Common myeloid progenitor, CD34-positive (primary cell): ENCODE measurements around the gene IKBKE.

Source experiments
- CTCF ChIA-PET: fragments of 350-600 bp; sonication (Branson Sonifier 250); formaldehyde crosslinking; loops from one replicate; lab custom pipeline; 2021; ENCODE audit warnings: antibody characterized with exemption; lab: Charles Lee
- POLR2A ChIA-PET: fragments of 350-600 bp; sonication (Branson Sonifier 250); formaldehyde crosslinking; loops from one replicate; lab custom pipeline; 2021; ENCODE audit warnings: antibody characterized with exemption; lab: Charles Lee
- DNase-seq, 3 donors: peaks; one replicate each; pipeline versions ENCODE4 v3.0.0 to v3.0.0-alpha.2; 2013
- H3K27ac ChIP-seq, 2 experiments: 1 replicate in 1 of 2; 2 replicates in 1 of 2; pipeline ENCODE4 v1.7.0; 2013; ENCODE audit warnings: inconsistent platforms in 2 of 2, low read length in 2 of 2, mild to moderate bottlenecking in 2 of 2, low read depth in 1 of 2, moderate library complexity in 1 of 2; ENCODE audit not compliant: severe bottlenecking in 2 of 2, insufficient read depth in 1 of 2, poor library complexity in 1 of 2
- H3K27me3 ChIP-seq, 5 experiments: replicated peaks in 2 of 5; 1 replicate in 3 of 5; 2 replicates in 2 of 5; pipeline versions ENCODE4 v1.6.1 to v1.7.0; 2013; ENCODE audit warnings: low read length in 4 of 5, mild to moderate bottlenecking in 2 of 5, moderate library complexity in 2 of 5, inconsistent platforms in 1 of 5; ENCODE audit not compliant: insufficient read depth in 5 of 5, control insufficient read depth in 4 of 5
- H3K36me3 ChIP-seq, 4 experiments: 1 replicate in 2 of 4; 2 replicates in 2 of 4; pipeline versions ENCODE4 v1.6.1 to v1.7.0; 2013; ENCODE audit warnings: low read length in 3 of 4, control low read depth in 1 of 4, mild to moderate bottlenecking in 1 of 4; ENCODE audit not compliant: control insufficient read depth in 4 of 4, insufficient read depth in 4 of 4
- H3K4me1 ChIP-seq, 4 experiments: 1 replicate in 3 of 4; 2 replicates in 1 of 4; pipeline versions ENCODE4 v1.6.1 to v1.7.1; 2013; ENCODE audit warnings: low read length in 3 of 4, mild to moderate bottlenecking in 3 of 4, control low read depth in 1 of 4, inconsistent platforms in 1 of 4, moderate library complexity in 1 of 4; ENCODE audit not compliant: control insufficient read depth in 4 of 4, insufficient read depth in 4 of 4; ENCODE audit errors: control extremely low read depth in 1 of 4
- H3K4me3 ChIP-seq, 7 experiments: 1 replicate in 4 of 7; 2 replicates in 3 of 7; pipeline versions ENCODE4 v1.5.1 to v1.7.0; 2013; ENCODE audit warnings: mild to moderate bottlenecking in 7 of 7, low read length in 6 of 7, moderate library complexity in 6 of 7, inconsistent platforms in 2 of 7, low read depth in 2 of 7, control low read depth in 1 of 7; ENCODE audit not compliant: insufficient read depth in 4 of 7, control insufficient read depth in 1 of 7; ENCODE audit errors: extremely low read depth in 1 of 7
- H3K9me3 ChIP-seq, 5 experiments: 1 replicate in 4 of 5; 2 replicates in 1 of 5; pipeline versions ENCODE4 v1.6.1 to v1.7.1; 2013; ENCODE audit warnings: low read length in 4 of 5, mild to moderate bottlenecking in 2 of 5, inconsistent platforms in 1 of 5, low read depth in 1 of 5, moderate library complexity in 1 of 5; ENCODE audit not compliant: control insufficient read depth in 4 of 5, insufficient read depth in 2 of 5; ENCODE audit errors: control extremely low read depth in 1 of 5
- WGBS: methylation state at CpG from one replicate; pipeline ENCODE4 v1.1.5; 2013; ENCODE audit not compliant: insufficient coverage; 5-methylcytosine and 5-hydroxymethylcytosine counted together

Gene IKBKE

GRCh38 chr1:206529425-206529824, 59.1 kb downstream of the IKBKE start:
- CTCF ChIA-PET, result interaction anchor here (1.4 to 1.6 kb wide), 3 partner anchors 25 to 54 kb away, joined by 3 to 4 read pairs (median 4); no protein-coding TSS in a partner anchor
- H3K4me1 ChIP-seq, result no peaks in the 10 kb centered on the region
- H3K36me3 ChIP-seq, result no peaks in the 10 kb centered on the region
- no peak overlapping the region for H3K27ac ChIP-seq
- H3K27me3 ChIP-seq, result no peaks in the 10 kb centered on the region
- 94% methylated on average over 4 of the region's 7 CpGs for WGBS
- H3K4me3 ChIP-seq, result no peak overlapping the region
- H3K9me3 ChIP-seq, result no peaks in the 10 kb centered on the region
- POLR2A ChIA-PET, result no interaction called here
- no peak for DNase-seq

- CTCF ChIA-PET, result interaction anchor here (1.2 kb wide), 1 partner anchor 10 kb away, joined by 3 read pairs; no protein-coding TSS in a partner anchor
- no peak overlapping the region for H3K27ac ChIP-seq
- H3K27me3 ChIP-seq, result no peaks in the 10 kb centered on the region
- H3K4me1 ChIP-seq, result no peaks in the 10 kb centered on the region
- no peak for DNase-seq
- H3K36me3 ChIP-seq, result no peaks in the 10 kb centered on the region
- WGBS, result 96% methylated on average over 4 of the region's 7 CpGs
- no peak overlapping the region for H3K4me3 ChIP-seq
- H3K9me3 ChIP-seq, result no peaks in the 10 kb centered on the region
- POLR2A ChIA-PET, result no interaction called here
These were observed 62.1 kb downstream of the IKBKE start for GRCh38 chr1:206532368-206532767.

DNA sequence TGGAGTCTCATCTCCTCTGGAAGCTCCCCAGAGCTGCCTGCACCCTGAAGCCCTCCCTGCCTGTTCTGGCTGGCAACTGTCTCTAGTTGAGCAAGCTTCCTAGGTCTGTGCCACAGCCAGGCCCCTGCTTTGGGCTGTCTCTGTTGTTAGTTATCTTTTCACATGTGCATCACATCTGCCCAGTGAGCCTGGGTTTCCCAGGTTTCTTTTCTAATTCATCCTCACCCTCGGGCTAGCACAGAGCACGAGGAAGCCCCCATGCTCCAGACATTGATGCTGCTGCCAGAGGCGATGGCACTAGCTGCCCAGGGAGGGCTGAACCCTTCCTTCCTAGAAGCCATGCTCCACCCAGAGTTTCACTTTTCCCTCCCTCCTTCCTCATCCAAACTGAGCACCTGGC, 64.3 kb downstream of the IKBKE start:
- no peaks in the 10 kb centered on the region for H3K4me1 ChIP-seq
- POLR2A ChIA-PET, result no interaction called here

DNA sequence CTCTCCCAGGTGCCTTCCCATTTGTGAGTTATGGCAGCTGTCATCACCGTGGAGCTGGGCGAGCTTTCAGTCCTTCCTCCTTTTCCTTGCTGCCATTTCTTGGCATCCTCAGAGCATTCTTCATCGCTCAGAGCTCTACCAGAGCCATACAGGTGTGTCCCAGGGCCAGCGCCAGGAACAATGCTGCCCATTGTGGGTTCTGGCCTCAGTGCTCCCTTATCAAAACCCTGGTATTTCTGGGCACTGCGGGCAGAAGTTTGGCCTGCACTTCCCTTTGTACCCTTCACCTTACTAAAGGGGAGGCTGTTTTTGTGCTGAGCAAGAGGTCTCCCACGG, 65.5 kb downstream of the IKBKE start:
- no peaks in the 10 kb centered on the region for H3K9me3 ChIP-seq
- POLR2A ChIA-PET, result no interaction called here
- no peaks in the 10 kb centered on the region for H3K36me3 ChIP-seq

More for the DNA sequence above, 64.3 kb downstream of the IKBKE start:
- no peaks in the 10 kb centered on the region for H3K9me3 ChIP-seq
- CTCF ChIA-PET, result interaction anchor here (0.9 to 1.4 kb wide), 4 partner anchors 14 to 45 kb away, joined by 3 to 4 read pairs (median 3); no protein-coding TSS in a partner anchor
- no peaks in the 10 kb centered on the region for H3K27me3 ChIP-seq
- no peak overlapping the region for H3K27ac ChIP-seq
- DNase-seq, result no peak
- WGBS, result 85% methylated on average over 3 of the region's 3 CpGs
- no peaks in the 10 kb centered on the region for H3K36me3 ChIP-seq
- H3K4me3 ChIP-seq, result no peak overlapping the region

GRCh38 chr1:206537141-206537540, 66.9 kb downstream of the IKBKE start:
- 90% methylated on average over 4 of the region's 4 CpGs for WGBS
- ChIA-PET POLR2A (interaction anchor here (0.8 kb wide), 1 partner anchor 28 kb away, joined by 3 read pairs; no protein-coding TSS in a partner anchor), CTCF (interaction anchor here (0.5 to 2.3 kb wide), 5 partner anchors 12 to 62 kb away, joined by 3 to 6 read pairs (median 3); no protein-coding TSS in a partner anchor)
- no peak overlapping the region for H3K4me3 ChIP-seq
- H3K36me3 ChIP-seq, result no peaks in the 10 kb centered on the region
- H3K4me1 ChIP-seq, result no peaks in the 10 kb centered on the region
- no peak for DNase-seq
- no peaks in the 10 kb centered on the region for H3K27me3 ChIP-seq
- no peaks in the 10 kb centered on the region for H3K9me3 ChIP-seq
- no peak overlapping the region for H3K27ac ChIP-seq

More for the DNA sequence above, 65.5 kb downstream of the IKBKE start:
- Histone ChIP-seq H3K4me1 (no peaks in the 10 kb centered on the region), H3K4me3 (no peak overlapping the region), H3K27ac (no peak overlapping the region), H3K27me3 (no peaks in the 10 kb centered on the region)
- CTCF ChIA-PET, result interaction anchor here (0.9 to 2.3 kb wide), 8 partner anchors 8 to 76 kb away, joined by 3 to 6 read pairs (median 3); no protein-coding TSS in a partner anchor
- DNase-seq, result no peak
- 93% methylated on average over 4 of the region's 6 CpGs for WGBS

DNA sequence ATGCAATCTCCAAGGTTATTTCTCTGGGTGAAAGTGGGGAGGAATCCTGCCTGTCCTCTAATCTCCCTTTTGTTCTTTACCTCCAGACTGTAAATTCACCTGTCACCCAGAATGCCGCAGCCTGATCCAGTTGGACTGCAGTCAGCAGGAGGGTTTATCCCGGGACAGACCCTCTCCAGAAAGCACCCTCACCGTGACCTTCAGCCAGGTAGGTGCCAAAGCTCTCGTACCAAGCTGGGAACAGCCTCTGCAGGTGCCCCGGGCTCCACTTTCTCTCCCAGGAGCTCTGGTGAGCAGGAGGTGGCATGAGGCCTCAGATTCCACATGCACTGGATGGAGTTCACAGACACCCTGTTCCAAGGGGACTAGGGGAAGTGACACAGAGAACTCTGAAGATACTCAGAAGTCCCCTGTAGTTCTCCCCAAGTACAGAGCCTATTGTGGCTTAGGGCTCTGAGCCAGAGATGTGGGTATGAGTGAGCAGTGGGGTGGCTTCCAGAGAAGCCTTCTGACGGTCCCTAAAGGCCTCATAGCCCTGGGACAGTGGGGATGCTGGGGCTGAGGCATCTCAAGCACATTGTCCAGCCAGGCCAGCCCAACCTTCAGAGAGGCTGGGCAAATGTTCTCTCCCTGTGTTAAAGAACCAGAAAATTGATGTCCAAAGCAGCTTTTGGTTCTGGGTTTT, 68.0 kb downstream of the IKBKE start:
- Histone ChIP-seq H3K27me3 (no peaks in the 10 kb centered on the region), H3K27ac (no peak overlapping the region), H3K4me1 (no peaks in the 10 kb centered on the region), H3K9me3 (no peaks in the 10 kb centered on the region), H3K4me3 (no peak overlapping the region), H3K36me3 (no peaks in the 10 kb centered on the region)
- CTCF ChIA-PET, result interaction anchor here (11.2 kb wide), 1 partner anchor 44 kb away, joined by 270 read pairs; no protein-coding TSS in a partner anchor
- WGBS, result 84% methylated on average over 6 of the region's 6 CpGs
- POLR2A ChIA-PET, result no interaction called here
- DNase-seq, result peak in 1 of 3 donors; percentile 24

- POLR2A ChIA-PET, result no interaction called here
- Histone ChIP-seq H3K27ac (no peak overlapping the region), H3K4me3 (no peak overlapping the region), H3K36me3 (no peaks in the 10 kb centered on the region), H3K4me1 (no peaks in the 10 kb centered on the region), H3K9me3 (no peaks in the 10 kb centered on the region), H3K27me3 (no peaks in the 10 kb centered on the region)
- no peak for DNase-seq
- CTCF ChIA-PET, result interaction anchor here (1.1 to 11.2 kb wide), 5 partner anchors 12 to 44 kb away, joined by 3 to 270 read pairs (median 3); no protein-coding TSS in a partner anchor
- 100% methylated on average over 6 of the region's 10 CpGs for WGBS
These were observed 68.8 kb downstream of the IKBKE start for GRCh38 chr1:206538901-206539640.
